Heart left ventricle (tissue), 16 donors: Measurements from ENCODE around the gene HEBP1. TPM values are rescaled to one million over a fixed set of nuclear protein-coding genes. Genes with fewer than 3 reads are reported as not detected.

Experiments
- ATAC-seq, 4 donors: fragments of 200-7000 bp; cut with Tn5 transposase; one replicate each; pipeline ENCODE4 v1.9.1; 2020 to 2022; ENCODE audit warnings: moderate library complexity in 4 of 4, mild to moderate bottlenecking in 3 of 4, moderate number of reproducible peaks in 1 of 4
- DNase-seq, 5 donors: peaks; one replicate each; pipeline ENCODE4 v3.0.0-alpha.2; 2020
- H3K27ac ChIP-seq, 12 donors: fragments of 200-600 bp; sonication (generic) in 4 of 12; one replicate each; pipeline versions ENCODE4 v1.5.0 to v1.8.0; 2016 to 2022; ENCODE audit warnings: mild to moderate bottlenecking in 2 of 12
- H3K27me3 ChIP-seq, 9 donors: fragments of 200-600 bp; sonication (generic) in 2 of 9; one replicate each; pipeline versions ENCODE4 v1.5.1 to v1.8.0; 2016 to 2022; ENCODE audit warnings: mild to moderate bottlenecking in 3 of 9
- H3K36me3 ChIP-seq, 9 donors: fragments of 200-600 bp; sonication (generic) in 2 of 9; one replicate each; pipeline versions ENCODE4 v1.5.0 to v1.8.0; 2018 to 2022; ENCODE audit warnings: mild to moderate bottlenecking in 2 of 9
- H3K4me1 ChIP-seq, 12 donors: fragments of 200-600 bp; sonication (generic) in 4 of 12; one replicate each; pipeline versions ENCODE4 v1.5.0 to v1.8.0; 2016 to 2022; ENCODE audit warnings: mild to moderate bottlenecking in 3 of 12
- H3K4me3 ChIP-seq, 12 donors: fragments of 200-600 bp; sonication (generic) in 4 of 12; one replicate each; pipeline versions ENCODE4 v1.5.0 to v1.8.0; 2017 to 2022; ENCODE audit warnings: mild to moderate bottlenecking in 9 of 12, moderate library complexity in 4 of 12
- H3K9me3 ChIP-seq, 12 donors: fragments of 200-600 bp; sonication (generic) in 4 of 12; one replicate each; pipeline versions ENCODE4 v1.5.0 to v1.8.0; 2016 to 2022; ENCODE audit warnings: mild to moderate bottlenecking in 1 of 12
- CTCF ChIP-seq, 12 donors: fragments of 200-600 bp; sonication (generic) in 4 of 12; IDR thresholded peaks; one replicate each; pipeline versions ENCODE4 v1.5.0 to v1.8.0; 2018 to 2022; ENCODE audit warnings: antibody characterized with exemption in 12 of 12, mild to moderate bottlenecking in 5 of 12
- POLR2A ChIP-seq, 2 donors: fragments of 450-650 bp; IDR thresholded peaks; one replicate each; pipeline ENCODE4 v1.6.1; 2017; ENCODE audit warnings: antibody characterized with exemption in 2 of 2, mild to moderate bottlenecking in 2 of 2, moderate library complexity in 2 of 2
- WGBS, 4 donors: extraction: QIAGEN DNeasy Blood & Tissue Kit in 2 of 4; methylation state at CpG; one replicate each; pipeline versions ENCODE4 v1.1.5 to v1.1.7; 2013 to 2018; 5-methylcytosine and 5-hydroxymethylcytosine counted together
- intact Hi-C, 10 donors: fragments of 100-400 bp; cut with DNase I; formaldehyde crosslinking; loops; one replicate each; pipeline versions ENCODE4 v1.11.1 to v1.14.2; 2022
- polyA plus RNA-seq, 2 donors: library from polyadenylated mRNA; stranded (reverse); fragments of 200-250 nt; gene quantifications; one replicate each; pipeline ENCODE4 v1.2.3, GENCODE V29; 2013
- total RNA-seq, 9 donors: library from RNA; depleted of rRNA in 2 of 9; stranded (reverse); fragments of >200 nt in 2 of 9; fragmentation: NEBNext Ultra II Directional in 3 of 9; extraction: Animal tissue kit (Norgen Biotek cat#: 25700) in 3 of 9; gene quantifications; one replicate each; pipeline versions ENCODE4 v1.1.0 to v1.2.4, GENCODE V29; 2016 to 2023
- donor health status: ischemic (EF 13 %, LVEDD 7.1; RV severe dilation, severe dysfunction).
- donor health status: healthy with polysubstance abuse.
- donor health status: DM: no; HTN: yes; CAD: no.
- donor health status: DM: no; HTN: no; CAD: no.
- donor health status: ischemic (EF 25% LVEDD 6.9; RV normal size, moderate dysfunction).
- donor health status: ischemic (EF 25% LVEDD 5.7; RV mildly dilated, moderate dysfunction).
- donor health status: healthy.
- donor health status: DM: yes; HTN: yes; CAD: no.
- donor health status: ischemic (EF 35%, LVEDD 5.7; RV mildly dilated, moderate dysfunction).
- donor health status: nonischemic (EF 11% LVEDD 7.7; RV severe dilation, severe dysfunction).
- donor health status: DM: yes; HTN: yes; CAD: no.
- donor health status: PGD.
- donor health status: ischemic (EF 29% LVEDD 5.4; RV normal size, mild dysfunction).
- donor health status: nonischemic (EF 23%, LVEDD 6.1; RV moderate dilation, normal function).

HEBP1 gene
- total and polyA plus RNA-seq, 11 donors: 26.3 to 88.1 (median 52.6) TPM

GRCh38 chr12:12929696-12930095 is 70.4 kb downstream of the HEBP1 start:
- H3K27ac ChIP-seq: no peak overlapping the region
- peaks cover 0 to 4% (median 0%) of the 10 kb centered on the region in 12 donors for H3K4me1 ChIP-seq
- H3K9me3 ChIP-seq: peaks cover 0 to 4% (median 0%) of the 10 kb centered on the region in 12 donors
- ATAC-seq (no peak), DNase-seq (no peak)
- H3K36me3 ChIP-seq: no peaks in the 10 kb centered on the region
- no peak overlapping the region for H3K4me3 ChIP-seq
- 88 to 91% (median 91%) methylated on average over 6 of the region's 6 CpGs for WGBS, 4 donors
- intact Hi-C loops: no loop called here
- TF ChIP-seq POLR2A (IDR thresholded peaks at IDR 0.05) (no peak), CTCF (IDR thresholded peaks at IDR 0.05) (no peak)
- no peaks in the 10 kb centered on the region for H3K27me3 ChIP-seq

- peak overlapping the region in 11 of 12 donors; percentile 9 to 49 (median 43) for H3K4me3 ChIP-seq
- H3K27ac ChIP-seq: peak overlapping the region in 3 of 12 donors; percentile 27 to 49 (median 36)
- peaks cover 0 to 4% (median 0%) of the 10 kb centered on the region in 12 donors for H3K9me3 ChIP-seq
- DNase-seq (peak; percentile 38 to 84 (median 60)), ATAC-seq (peak; percentile 83 to 96 (median 92))
- peaks cover 0 to 4% (median 0%) of the 10 kb centered on the region in 12 donors for H3K4me1 ChIP-seq
- TF ChIP-seq POLR2A (IDR thresholded peaks at IDR 0.05): no peak
- TF ChIP-seq CTCF (IDR thresholded peaks at IDR 0.05): no peak
- no peaks in the 10 kb centered on the region for H3K27me3 ChIP-seq
- intact Hi-C loops: no loop called here
- 37 to 46% (median 44%) methylated on average over 24 to 27 of the region's 27 CpGs for WGBS, 4 donors
- no peaks in the 10 kb centered on the region for H3K36me3 ChIP-seq
These were observed 72.6 kb downstream of the HEBP1 start for GRCh38 chr12:12927211-12928079.

GRCh38 chr12:12926571-12927071 is 73.4 kb downstream of the HEBP1 start:
- Histone ChIP-seq H3K9me3 (peaks cover 0 to 4% (median 0%) of the 10 kb centered on the region in 12 donors), H3K27me3 (no peaks in the 10 kb centered on the region), H3K4me1 (peaks cover 0 to 4% (median 0%) of the 10 kb centered on the region in 12 donors), H3K4me3 (no peak overlapping the region), H3K36me3 (no peaks in the 10 kb centered on the region), H3K27ac (no peak overlapping the region)
- intact Hi-C loops: no loop called here
- TF ChIP-seq CTCF (IDR thresholded peaks at IDR 0.05) (no peak), POLR2A (IDR thresholded peaks at IDR 0.05) (no peak)
- DNase-seq: no peak
- WGBS, 4 donors: 88 to 90% (median 88%) methylated on average over 18 of the region's 18 CpGs
- no peak for ATAC-seq

GRCh38 chr12:12925388-12925787 is 74.7 kb downstream of the HEBP1 start:
- intact Hi-C loops: no loop called here
- TF ChIP-seq CTCF (IDR thresholded peaks at IDR 0.05) (no peak), POLR2A (IDR thresholded peaks at IDR 0.05) (no peak)
- no peak overlapping the region for H3K4me3 ChIP-seq
- ATAC-seq (no peak), DNase-seq (no peak)
- peaks cover 0 to 4% (median 0%) of the 10 kb centered on the region in 12 donors for H3K9me3 ChIP-seq
- H3K27ac ChIP-seq: no peak overlapping the region
- H3K36me3 ChIP-seq: no peaks in the 10 kb centered on the region
- H3K27me3 ChIP-seq: no peaks in the 10 kb centered on the region
- H3K4me1 ChIP-seq: peaks cover 0 to 4% (median 0%) of the 10 kb centered on the region in 12 donors
- 40 to 58% (median 54%) methylated on average over 1 of the region's 1 CpG for WGBS, 4 donors
